Suppressor macrophage (primary cell): ENCODE measurements around the gene MED13L.
A peak's percentile ranks its signal among the peaks of the same experiment; 100 is the strongest.
"Not testable (repeated sequence)": the region's sequence is repeated elsewhere in the genome, so short reads cannot be mapped to it uniquely, and the experiment has no call there.

Source experiments
- DNase-seq, 4 experiments: peaks; one replicate each; pipeline ENCODE4 v3.0.0-alpha.2; 2020 to 2022

Gene MED13L

GRCh38 chr12:116246490-116247179 lies 30.9 kb downstream of the MED13L start:
- no peak for DNase-seq

GRCh38 chr12:116245189-116245588 lies 32.3 kb downstream of the MED13L start:
- DNase-seq: no peak

- DNase-seq: no peak
These were observed 32.9 kb downstream of the MED13L start for GRCh38 chr12:116244474-116245090.

GRCh38 chr12:116244001-116244400 lies 33.5 kb downstream of the MED13L start:
- DNase-seq: peak; percentile 37 to 65 (median 52)

GRCh38 chr12:116242740-116243139 lies 34.8 kb downstream of the MED13L start:
- no peak for DNase-seq

- peak in 2 of 4 experiments; percentile 22 to 23 for DNase-seq
These were observed 36.2 kb downstream of the MED13L start for GRCh38 chr12:116241157-116241759.

- DNase-seq: not testable (repeated sequence)
These were observed 38.8 kb downstream of the MED13L start for GRCh38 chr12:116238570-116239119.

- DNase-seq: no peak
These were observed 39.3 kb downstream of the MED13L start for GRCh38 chr12:116238149-116238548.

GRCh38 chr12:116236976-116237375 lies 40.5 kb downstream of the MED13L start:
- DNase-seq: no peak

- DNase-seq: peak; percentile 21 to 63 (median 48)
These were observed 41.3 kb downstream of the MED13L start for GRCh38 chr12:116236148-116236731.

GRCh38 chr12:116234148-116234547 lies 43.3 kb downstream of the MED13L start:
- DNase-seq: not testable (repeated sequence)

- DNase-seq: no peak
These were observed 43.8 kb downstream of the MED13L start for GRCh38 chr12:116233669-116234068.

- no peak for DNase-seq
These were observed 49.7 kb downstream of the MED13L start for GRCh38 chr12:116227811-116228210.

GRCh38 chr12:116226026-116226425 lies 51.5 kb downstream of the MED13L start:
- DNase-seq: no peak

GRCh38 chr12:116222358-116222757 lies 55.1 kb downstream of the MED13L start:
- DNase-seq: peak in 2 of 4 experiments; percentile 7 to 8

- no peak for DNase-seq
These were observed 56.7 kb downstream of the MED13L start for GRCh38 chr12:116220756-116221155.

GRCh38 chr12:116217045-116217735 lies 60.3 kb downstream of the MED13L start:
- peak; percentile 26 to 55 (median 40) for DNase-seq

GRCh38 chr12:116216022-116216756 lies 61.3 kb downstream of the MED13L start:
- no peak for DNase-seq

GRCh38 chr12:116215023-116215422 lies 62.5 kb downstream of the MED13L start:
- DNase-seq: peak in 2 of 4 experiments; percentile 9 to 13

GRCh38 chr12:116213885-116214527 lies 63.5 kb downstream of the MED13L start:
- DNase-seq: no peak

GRCh38 chr12:116213014-116213413 lies 64.5 kb downstream of the MED13L start:
- no peak for DNase-seq
